GM21737 (cell line): Measurements from ENCODE around the gene SLC38A8.

Experiments used
- ATAC-seq: cut with Tn5 transposase; IDR thresholded peaks from one replicate; pipeline ENCODE4 v1.9.1; 2021; ENCODE audit warnings: mild to moderate bottlenecking, moderate library complexity; ENCODE audit not compliant: unreplicated experiment

Gene SLC38A8

GRCh38 chr16:83973077-83973476, 69.5 kb downstream of the SLC38A8 start:
- no peak for ATAC-seq

- no peak for ATAC-seq
Measured at GRCh38 chr16:83972256-83973008, 70.2 kb downstream of the SLC38A8 start.

DNA sequence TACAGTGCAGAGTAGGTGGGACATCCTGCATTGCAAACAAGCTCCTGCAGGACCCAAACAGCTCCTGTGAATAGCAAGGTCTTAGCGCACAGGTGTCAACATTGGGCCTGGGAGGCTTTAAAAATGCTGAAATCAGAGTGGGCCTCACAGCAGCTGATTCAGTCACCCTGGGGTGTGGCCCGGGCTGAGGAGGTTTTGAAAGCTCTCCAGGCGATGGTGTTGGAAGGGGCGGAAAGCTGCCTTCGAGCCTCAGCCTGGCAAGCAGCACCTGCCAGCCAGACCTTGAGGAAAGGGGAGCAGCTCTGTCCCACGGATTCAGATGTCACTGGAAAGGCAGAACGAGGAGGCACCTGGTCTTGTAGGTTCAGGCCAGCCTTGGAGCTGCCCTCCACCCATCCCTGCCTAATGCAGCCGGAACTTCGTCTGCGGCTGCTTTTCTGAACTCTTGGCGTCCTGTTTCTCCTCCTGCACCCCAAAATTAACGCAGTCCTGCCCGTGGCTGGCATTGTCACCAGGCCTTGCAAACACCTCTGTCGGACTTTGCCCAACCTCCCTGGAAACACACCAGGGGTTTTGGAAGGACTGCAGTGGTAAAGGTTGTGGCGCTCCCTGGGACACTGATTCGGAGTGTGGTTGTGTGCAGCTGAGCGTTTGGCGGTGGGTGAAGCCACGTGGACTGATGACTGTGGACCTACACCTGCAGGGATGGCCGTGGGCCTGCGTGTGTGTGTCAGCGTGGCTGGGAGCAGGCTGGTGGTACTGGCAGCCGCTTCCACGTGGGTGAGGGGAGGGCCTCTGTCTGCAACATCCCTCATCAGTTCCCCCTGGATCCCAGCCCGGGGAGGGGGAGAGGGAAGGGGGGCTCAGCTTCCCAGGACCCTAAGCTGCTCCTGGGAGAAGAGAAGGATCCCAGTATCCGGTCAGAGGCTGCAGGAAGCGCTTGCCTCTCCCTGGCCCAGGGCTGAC, 71.1 kb downstream of the SLC38A8 start:
- no peak for ATAC-seq

DNA sequence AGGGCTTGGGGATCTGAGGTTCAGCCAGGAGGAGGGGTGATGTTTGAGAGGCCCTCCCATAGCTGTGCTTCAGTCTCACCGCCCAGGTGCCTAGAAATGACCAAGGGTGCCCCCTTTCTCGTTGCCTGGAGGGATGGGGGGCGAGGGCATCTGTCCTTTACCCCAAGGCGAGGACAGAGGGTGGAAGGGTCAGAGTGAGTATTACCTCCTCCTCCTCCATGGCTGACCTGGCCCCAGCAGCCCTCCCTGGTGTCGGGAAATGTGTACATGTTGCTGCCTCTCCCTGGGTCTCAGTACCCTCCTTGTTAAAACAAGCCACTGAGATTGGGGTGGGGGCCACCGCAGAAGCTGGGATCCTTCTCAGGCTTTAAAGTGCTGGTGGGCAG, 72.2 kb downstream of the SLC38A8 start:
- no peak for ATAC-seq

- ATAC-seq, result no peak
Measured at GRCh38 chr16:83969771-83970429, 72.7 kb downstream of the SLC38A8 start.

GRCh38 chr16:83968891-83969649, 73.5 kb downstream of the SLC38A8 start:
- ATAC-seq, result no peak

DNA sequence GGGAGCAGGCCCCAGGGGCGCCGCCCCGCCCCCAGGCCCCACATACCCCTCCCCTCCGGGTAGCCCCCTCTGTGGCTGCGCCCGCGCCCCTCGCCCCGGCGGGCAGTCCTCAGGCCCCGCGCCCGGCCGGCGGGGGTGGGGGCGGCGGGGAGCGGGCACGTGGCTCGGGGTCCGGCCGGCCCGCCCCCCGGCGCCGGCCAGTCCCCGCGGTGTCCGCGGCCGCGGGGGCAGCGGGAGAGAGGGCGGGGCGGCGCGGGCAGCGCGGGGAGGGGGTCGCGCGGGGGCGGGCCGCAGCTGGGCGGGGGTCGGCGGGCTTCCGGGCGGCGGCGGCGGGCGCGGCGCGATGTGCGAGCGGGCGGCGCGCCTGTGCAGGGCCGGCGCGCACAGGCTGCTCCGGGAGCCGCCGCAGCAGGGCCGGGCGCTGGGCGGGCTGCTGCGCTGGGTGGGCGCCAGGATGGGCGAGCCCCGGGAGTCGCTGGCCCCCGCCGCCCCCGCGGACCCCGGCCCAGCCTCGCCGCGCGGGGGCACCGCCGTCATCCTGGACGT, 74.2 kb downstream of the SLC38A8 start:
- ATAC-seq, result no peak

DNA sequence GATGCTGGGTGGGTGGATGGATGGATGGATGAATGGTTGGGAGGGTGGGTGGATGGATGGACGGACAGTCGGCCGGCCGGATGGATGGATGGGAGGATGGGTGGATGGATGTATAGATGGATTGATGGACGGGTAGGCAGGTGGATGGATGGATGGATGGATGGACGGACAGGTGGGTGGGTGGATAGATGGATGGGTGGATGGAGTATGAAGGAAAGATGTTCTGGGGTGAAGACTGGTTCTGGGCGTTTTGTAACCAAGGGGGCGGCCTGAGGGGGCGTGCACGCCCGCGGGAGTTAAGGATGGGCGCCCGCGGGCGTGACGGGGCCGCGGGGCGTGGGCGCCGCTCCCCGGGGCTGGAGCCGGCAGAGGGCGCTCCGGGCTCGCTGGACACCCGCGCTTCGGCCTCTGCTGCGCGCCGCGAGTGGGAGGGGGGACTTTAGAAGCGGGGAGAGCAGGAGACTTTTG, 74.7 kb downstream of the SLC38A8 start, which contains the start of gene NECAB2:
Gene NECAB2 (plus strand): TSS at position 407 of the 468 bp plus-strand sequence. CDS start 405 bp downstream, outside the sequence.
- ATAC-seq, result no peak

DNA sequence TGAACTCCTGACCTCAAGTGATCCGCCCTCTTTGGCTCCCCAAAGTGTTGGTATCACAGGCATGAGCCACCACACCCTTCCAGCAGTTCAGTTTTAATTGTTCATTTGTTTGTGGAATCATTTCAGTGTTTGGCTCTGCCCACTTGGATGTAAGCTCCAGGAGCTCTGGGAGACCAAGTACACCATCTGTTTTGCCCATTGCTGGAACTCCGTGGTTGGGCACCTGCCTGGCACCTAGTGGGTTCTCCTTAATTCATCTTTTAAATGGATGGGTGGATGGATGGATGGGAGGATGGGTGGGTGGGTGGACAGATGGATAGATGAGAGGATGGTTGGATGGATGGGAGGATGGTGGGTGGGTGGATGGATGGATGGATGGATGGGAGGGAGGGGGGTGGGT, 75.5 kb downstream of the SLC38A8 start:
- ATAC-seq, result no peak

DNA sequence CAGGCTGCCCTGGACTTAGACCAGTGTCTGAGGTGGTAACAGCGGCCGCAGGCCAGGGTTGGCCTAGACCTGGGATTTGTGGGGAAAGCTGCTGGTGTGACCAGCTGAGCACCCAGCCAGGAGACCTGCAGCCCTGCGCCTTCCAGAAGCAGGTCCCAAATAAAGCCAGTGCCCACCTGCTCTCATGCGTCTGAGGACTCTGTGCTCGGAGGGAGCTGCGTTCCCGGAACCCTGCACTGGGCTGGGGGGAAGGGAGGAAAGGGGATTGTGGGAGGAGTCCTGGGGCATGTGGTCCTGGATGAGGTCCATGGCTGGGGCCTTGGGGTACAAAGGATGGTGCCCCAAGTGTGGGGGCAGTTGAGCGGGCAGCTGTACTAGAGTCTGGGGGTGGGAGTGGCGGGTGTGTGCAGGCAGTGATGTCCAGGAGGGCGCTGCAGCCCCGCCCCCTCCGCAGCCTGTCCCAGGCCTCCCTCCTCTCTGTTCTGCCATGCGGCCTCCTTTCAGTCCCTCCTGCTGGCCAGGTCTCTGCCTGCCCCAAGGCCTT, 76.4 kb downstream of the SLC38A8 start:
- no peak for ATAC-seq

DNA sequence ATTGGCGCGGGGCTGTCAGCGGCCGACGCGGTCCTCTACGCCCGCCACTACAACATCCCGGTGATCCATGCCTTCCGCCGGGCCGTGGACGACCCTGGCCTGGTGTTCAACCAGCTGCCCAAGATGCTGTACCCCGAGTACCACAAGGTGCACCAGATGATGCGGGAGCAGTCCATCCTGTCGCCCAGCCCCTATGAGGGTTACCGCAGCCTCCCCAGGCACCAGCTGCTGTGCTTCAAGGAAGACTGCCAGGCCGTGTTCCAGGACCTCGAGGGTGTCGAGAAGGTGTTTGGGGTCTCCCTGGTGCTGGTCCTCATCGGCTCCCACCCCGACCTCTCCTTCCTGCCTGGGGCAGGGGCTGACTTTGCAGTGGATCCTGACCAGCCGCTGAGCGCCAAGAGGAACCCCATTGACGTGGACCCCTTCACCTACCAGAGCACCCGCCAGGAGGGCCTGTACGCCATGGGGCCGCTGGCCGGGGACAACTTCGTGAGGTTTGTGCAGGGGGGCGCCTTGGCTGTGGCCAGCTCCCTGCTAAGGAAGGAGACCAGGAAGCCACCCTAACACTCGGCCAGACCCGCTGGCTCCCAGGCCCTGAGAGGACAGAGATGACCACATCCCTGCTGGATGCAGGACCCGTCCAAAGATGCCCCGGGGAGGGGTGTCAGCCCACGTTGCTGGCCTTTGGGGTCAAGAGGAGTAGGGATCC, 77.0 kb downstream of the SLC38A8 start:
- no peak for ATAC-seq

GRCh38 chr16:83964684-83965443, 77.7 kb downstream of the SLC38A8 start:
- ATAC-seq, result no peak

- no peak for ATAC-seq
Measured at GRCh38 chr16:83963277-83964119, 79.1 kb downstream of the SLC38A8 start.

- no peak for ATAC-seq
Measured at GRCh38 chr16:83961591-83961990, 81.0 kb downstream of the SLC38A8 start.

- ATAC-seq, result no peak
Measured at GRCh38 chr16:83960521-83961249, 81.9 kb downstream of the SLC38A8 start.
